Renal pelvis (tissue), 4 donors: ENCODE results near the gene CLCN6. TPM values are rescaled to one million over a fixed set of nuclear protein-coding genes. Genes with fewer than 3 reads are reported as not detected.

Experiments used
- DNase-seq: peaks from one replicate; pipeline ENCODE4 v3.0.0-alpha.2; 2013
- polyA plus RNA-seq, 3 donors: library from polyadenylated mRNA; unstranded; fragments of 120-200 nt; gene quantifications; one replicate each; pipeline ENCODE4 v1.2.1, GENCODE V29; 2013; ENCODE audit not compliant: insufficient read length in 3 of 3

CLCN6 gene
- polyA plus RNA-seq, 3 donors: 16.9 to 29.8 (median 24.0) TPM

DNA sequence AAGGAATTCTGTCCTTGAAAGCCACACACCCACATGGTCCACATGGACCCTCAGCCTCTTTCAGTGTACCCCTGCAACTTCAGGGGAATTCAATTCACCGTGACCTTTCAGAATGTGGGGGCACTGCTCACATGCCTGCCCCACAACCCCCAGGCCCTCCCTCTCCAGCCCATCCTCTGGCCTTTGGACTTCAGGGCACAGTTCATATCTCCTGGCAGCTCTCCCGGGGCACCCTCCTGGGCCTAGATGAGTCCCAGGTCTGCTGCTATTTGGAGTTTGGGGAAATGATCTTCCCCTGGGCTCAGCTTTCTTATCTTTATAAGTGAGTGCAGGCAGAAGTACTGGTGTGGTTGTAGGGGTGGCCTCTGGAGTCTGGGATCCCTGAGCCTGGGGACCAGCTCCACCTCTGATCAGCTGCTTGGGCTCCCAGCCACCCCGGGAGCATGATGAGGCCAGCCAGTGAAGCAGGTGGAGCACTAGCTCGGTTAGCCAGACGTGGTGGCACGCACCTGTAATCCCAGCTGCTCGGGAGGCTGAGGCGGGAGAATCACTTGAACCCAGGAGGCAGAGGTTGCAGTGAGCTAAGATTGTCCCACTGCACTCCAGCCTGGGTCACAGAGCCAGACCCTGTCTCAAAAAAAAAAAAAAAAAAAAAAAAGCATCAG, 28.2 kb upstream of the CLCN6 start:
- DNase-seq: no peak

DNA sequence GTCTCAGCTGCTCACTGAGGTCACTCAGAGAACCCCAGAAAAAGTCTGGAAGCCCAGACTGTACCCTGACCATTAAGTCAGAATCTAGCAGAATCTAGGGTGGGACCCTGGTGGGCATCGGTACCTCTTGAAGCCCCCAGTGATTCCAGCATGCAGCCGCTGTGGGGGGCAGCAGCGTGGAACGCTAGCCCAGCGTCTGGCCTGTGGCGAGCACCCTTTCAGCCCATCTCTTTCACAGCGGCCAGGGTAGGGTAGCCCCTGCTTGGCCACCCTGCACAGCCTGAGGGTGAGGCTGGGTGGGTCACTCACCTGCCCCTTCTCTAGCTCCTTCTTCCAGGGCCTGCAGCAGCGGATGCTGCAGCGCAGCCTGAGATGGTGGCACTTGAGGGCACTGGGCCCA, 27.7 kb upstream of the CLCN6 start:
- no peak for DNase-seq

- no peak for DNase-seq
Measured at GRCh38 chr1:11778844-11779623, 27.0 kb upstream of the CLCN6 start.

- DNase-seq: no peak
Measured at GRCh38 chr1:11779715-11780379, 26.1 kb upstream of the CLCN6 start.

DNA sequence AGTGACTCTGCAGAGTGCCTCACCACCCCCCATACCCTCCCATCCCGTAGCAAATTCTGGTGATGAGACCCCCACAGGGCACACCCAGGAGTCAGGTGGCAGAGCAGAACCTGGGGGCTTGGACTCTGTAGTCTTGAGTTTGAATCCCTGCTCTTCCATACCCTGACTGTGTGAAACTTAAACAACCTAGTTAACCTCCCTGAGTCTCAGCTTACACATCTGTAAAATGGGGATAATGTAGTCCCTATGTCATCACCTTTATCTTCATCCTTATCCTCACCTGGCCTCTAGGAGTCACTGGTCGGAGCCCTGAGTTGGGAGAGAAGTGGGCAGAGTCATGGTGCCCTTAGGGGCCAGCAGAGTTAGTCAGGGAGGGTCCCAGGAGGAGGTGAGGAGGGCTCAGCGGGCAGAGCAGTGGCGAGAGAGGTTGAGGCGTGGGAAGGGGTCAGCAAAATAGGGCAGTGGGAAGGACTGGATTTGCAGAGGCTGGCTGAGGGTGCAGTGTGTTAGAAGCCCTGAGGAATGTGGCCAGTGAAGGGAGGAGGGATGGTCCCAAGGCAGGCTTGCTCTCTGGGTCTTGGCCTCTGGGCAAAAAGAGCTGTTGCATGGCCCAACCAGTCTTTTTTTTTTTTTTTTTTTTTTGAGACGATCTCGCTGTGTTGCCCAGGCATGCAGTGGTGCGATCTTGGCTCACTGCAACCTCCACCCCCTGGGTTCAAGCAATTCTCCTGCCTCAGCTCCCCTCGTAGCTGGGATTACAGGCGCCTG, 25.4 kb upstream of the CLCN6 start:
- no peak for DNase-seq

DNA sequence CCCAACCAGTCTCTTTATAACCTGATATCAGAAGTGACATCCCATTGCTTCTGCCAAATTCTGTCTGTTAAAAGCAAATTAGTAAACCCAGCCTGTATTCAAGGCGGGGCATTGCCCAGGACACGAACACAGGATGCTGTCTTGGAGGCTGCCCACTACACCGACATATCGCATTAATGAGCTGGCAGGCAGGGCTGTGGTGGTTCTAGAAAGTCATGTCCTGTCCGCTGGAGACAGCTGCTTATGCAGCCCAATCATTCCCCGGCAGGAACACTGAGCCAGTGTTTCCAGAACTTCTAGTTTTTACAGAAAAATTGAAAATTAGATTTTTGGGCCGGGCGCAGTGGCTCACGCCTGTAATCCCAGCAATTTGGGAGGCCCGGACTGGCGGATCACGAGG, 24.7 kb upstream of the CLCN6 start:
- no peak for DNase-seq

DNA sequence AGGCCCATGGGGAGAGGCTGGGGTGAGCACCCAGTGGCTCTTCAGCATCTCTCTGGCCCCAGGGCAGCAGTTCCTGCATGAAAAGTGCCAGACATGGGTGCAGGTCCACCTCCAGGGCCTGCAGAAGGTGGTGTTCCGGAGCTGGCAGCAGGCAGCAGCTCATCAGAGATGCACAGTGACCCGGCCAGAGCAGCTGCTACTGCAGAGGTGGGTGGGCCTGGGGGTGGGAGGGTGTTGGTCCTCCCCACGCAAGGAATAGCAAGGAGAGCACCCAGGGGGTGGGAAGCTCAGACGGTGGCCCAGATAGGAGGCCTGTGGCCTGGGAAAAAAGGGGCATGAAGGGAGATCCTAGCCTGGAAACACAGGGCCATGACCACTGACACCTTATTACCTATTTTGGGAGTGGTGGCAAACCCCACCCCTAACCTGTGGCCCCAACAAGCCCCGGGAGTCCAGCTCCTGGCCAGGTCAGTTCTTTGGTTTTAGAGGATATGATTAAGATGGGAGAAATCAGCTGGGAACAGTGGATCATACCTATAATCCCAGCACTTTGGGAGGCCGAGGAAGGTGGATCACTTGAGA, 23.8 kb upstream of the CLCN6 start:
- DNase-seq: no peak

DNA sequence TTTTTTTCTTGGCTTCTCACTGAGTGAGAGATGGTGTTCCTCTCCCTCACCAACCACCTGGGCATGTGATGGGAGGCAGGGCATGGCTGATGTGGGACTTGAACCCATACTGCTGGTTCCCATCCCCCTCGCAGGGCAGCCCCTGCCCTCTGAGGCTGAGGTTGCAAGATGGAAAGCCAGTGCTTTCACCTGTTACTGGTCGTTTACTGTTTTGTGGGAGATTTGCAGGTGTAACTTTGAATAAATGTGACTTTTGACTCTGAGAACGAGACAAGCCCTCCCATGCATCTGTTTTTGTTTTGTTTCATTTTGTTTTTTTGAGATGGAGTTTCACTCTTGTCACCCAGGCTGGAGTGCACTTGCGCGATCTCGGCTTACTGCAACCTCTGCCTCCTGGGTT, 22.4 kb upstream of the CLCN6 start:
- no peak for DNase-seq

DNA sequence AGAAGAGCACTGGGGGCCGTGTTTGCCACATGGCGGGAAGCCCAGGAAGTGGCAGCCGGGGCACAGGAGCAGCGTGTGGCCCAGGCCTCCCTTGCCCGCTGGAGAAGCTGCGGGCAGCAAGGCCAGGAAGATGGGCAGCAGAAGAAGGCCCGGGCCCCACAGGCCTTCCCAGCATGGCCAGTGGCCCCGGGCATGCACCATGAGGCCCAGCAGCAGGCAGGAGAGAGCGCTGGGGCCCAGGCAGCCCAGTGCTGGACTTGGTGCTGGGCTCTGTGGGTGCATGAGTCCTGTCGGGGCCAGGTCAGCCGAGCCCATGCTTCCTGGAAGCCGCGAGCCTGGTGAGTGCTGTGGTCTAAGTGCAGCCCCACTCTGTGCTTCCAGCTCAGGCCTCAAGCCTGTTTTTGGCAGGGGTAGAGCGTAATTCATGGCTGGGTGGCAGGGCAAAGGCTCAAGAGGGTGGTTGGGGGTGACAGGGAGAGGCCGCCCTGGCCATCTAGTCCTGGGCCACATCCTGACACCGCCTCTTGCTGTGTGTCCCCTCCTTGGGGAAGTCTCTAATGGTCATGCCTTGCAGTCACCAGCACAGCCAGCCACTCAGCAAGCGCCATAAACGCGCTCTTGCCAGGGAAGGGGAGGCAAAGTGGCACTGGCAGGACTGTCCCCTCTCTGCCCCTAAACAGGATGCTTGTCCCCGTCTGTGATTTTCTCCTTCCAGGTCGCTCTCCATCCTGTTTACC, 21.6 kb upstream of the CLCN6 start:
- DNase-seq: no peak

- no peak for DNase-seq
Measured at GRCh38 chr1:11784993-11785769, 20.8 kb upstream of the CLCN6 start.

GRCh38 chr1:11786168-11786567, 19.8 kb upstream of the CLCN6 start:
- no peak for DNase-seq

DNA sequence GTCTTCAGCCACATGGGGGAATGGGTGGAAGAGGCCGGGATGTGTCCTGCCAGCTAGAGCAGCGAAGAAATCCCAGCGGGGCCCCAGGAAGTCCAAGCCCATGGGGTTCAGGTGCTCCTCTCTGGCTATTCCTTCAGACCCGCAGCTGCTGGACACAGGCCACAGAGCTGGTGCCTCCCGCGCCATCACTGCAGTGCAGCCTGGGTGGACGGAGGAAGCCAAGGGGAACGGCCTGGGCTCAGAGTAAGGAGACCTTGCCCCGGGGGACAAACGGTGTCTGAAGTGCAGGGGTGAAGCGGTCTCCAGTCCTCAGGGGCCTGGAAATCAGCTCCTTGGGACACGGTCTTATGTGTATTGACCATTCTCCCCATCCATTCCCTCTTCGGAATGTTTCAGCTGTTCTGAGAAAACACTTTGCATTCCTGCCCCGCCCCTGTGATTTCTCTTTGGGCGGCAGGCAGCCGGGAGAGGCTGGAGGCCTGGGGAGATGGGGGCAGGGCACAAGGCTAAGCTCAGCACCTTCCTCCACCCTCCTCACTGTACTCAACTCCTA, 18.7 kb upstream of the CLCN6 start:
- DNase-seq: no peak

DNA sequence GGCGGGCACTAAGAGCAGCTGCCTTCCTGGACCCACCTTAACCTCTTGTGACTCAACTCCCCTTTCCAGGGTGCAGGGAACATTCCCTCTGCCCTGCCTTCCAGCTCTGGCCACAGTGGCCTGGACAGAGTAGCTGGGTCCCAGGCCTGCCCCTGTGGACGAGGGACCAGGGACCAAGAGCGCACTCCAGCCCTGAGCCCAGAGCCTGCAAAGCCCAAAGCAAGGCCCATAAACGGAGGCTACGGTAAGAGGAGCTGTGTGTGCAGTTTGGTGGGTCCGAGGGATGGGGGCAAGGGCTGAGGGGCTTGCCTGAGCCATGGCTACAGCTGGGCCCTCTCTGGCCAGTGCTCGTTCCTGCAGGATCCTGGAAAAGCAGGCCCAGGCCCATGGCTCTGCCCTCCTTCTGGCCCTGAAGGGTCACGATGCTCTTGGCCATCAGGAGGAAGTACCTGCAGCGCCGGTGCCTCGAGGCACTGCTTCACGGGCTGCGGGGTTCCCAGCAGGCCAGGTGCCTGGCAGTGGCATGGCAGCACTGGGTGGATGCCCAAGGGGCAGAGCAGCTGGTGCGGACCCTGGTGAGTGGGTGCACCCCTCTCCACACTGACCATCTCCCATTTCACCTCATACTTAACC, 18.1 kb upstream of the CLCN6 start:
- DNase-seq: no peak

DNA sequence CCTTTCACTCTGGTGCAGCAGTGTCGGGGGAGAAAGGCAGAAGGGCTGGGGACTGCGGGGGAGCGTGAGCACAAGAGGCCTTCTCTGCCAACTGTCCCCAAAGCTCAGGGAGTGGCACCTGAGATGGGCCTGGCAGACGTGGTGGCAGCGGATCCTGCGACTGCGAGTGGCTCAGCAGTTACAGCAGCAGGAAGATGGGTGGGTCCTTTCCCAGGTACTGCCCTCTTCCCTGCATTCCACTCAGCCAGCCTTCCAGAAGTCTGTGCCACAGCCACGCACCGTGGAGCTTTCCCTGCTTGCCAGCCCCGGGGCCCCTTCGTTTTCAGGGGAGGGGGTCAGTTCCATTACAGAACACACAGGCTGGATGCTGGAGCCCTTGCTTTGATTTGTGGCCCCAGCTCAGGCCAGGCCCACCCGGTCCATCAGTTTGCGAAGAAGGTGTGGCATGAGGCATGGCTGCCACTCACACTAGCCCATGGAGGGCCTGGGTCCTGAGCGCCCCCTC, 17.4 kb upstream of the CLCN6 start:
- DNase-seq: no peak

DNA sequence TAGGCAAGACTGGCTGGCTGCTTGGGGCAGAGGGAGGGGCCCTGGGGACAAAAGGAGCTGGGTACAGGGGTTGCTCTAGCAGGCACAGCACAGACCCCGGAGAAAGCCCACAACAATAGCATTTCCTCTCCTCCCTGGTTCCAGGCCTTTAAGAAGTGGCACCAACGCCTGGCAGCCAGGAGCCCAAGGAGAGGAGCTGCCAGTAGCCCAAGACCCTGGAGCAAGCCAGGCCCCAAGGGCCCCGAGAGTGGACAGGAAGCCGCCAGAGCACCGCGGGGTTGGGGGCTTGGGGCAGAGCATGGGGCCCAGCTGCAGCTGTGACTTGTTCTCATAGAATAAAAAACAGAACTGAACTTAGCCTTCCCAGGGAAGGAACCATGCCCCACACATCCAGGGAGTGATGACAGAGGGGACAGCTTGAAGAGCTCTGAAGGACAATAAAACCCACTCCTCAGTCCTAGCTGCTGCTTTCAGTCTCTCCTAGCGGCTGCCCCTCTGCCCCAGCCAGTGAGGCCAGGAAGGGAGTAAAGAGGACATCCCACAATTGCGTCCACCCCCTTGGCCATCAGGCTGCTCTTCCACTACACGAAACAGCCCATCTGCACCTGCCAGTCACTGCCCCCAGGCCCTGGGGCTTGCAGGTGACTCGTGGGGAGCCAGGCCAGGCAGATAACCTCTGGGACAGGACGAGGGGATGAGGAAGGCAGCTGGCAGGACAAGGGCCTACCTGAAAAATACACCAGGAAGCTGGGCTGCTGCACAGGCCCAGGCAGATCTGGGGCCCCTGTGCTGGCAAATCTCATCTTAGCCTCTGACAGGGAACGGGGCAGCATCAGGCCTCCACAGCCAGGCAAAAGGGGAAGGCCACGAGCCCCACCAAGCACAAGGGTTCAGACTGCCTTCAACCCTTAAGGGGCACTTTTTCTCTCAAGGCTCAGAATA, 16.6 kb upstream of the CLCN6 start:
- DNase-seq: no peak

- DNase-seq: no peak
Measured at GRCh38 chr1:11790101-11790879, 15.7 kb upstream of the CLCN6 start.
